GM12874 (cell line): ENCODE data around the gene RASGEF1B.
A peak's percentile ranks its signal among the peaks of the same experiment; 100 is the strongest.

Experiments used
- TF ChIP-seq, protein P1 (sequence below): IDR thresholded peaks from 2 replicates; pipeline ENCODE4 v1.5.1; 2011; ENCODE audit warnings: low read depth, mild to moderate bottlenecking, control low read depth, low read length, moderate library complexity; ENCODE audit not compliant: insufficient read depth

RASGEF1B gene

DNA sequence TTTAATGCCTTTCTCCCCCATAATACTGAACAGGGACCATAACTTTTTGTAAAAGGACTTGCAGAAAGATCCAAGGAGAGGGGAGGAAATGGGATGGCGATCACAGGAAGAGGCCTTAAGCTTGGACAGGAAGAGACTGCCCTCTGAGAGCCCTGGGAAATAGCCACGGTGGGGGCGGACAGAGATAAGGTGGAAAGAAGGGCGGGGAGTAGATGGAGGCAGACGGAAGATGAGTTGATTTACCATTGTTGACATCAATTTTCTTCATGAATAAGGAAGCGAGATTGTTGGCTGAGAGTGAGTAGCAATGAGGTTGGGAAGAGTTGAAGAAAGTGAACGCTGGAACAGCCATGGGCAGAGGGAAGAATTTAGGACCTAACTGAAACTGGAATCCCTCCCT lies 63.4 kb downstream of the RASGEF1B start:
- TF ChIP-seq, protein P1, sequence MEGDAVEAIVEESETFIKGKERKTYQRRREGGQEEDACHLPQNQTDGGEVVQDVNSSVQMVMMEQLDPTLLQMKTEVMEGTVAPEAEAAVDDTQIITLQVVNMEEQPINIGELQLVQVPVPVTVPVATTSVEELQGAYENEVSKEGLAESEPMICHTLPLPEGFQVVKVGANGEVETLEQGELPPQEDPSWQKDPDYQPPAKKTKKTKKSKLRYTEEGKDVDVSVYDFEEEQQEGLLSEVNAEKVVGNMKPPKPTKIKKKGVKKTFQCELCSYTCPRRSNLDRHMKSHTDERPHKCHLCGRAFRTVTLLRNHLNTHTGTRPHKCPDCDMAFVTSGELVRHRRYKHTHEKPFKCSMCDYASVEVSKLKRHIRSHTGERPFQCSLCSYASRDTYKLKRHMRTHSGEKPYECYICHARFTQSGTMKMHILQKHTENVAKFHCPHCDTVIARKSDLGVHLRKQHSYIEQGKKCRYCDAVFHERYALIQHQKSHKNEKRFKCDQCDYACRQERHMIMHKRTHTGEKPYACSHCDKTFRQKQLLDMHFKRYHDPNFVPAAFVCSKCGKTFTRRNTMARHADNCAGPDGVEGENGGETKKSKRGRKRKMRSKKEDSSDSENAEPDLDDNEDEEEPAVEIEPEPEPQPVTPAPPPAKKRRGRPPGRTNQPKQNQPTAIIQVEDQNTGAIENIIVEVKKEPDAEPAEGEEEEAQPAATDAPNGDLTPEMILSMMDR: no peak

DNA sequence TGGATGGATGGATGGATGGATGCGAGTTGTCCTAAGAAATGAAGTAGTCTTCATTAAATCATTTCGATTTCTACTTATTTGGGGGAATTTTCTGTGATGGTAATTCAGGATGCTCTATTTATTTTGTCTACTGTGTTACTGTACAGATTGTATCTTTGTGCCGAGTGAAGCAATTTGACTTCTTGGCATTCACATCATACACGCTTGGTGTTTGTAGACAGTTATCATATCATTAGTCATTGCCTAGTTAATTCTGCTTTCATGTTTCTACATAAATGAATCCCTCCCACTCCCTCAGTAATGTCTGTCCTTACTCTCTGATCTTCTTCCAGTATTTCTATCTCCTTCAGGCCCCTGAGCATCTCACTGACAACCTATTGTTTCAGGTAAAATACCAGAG lies 64.0 kb downstream of the RASGEF1B start:
- TF ChIP-seq, protein P1: no peak

DNA sequence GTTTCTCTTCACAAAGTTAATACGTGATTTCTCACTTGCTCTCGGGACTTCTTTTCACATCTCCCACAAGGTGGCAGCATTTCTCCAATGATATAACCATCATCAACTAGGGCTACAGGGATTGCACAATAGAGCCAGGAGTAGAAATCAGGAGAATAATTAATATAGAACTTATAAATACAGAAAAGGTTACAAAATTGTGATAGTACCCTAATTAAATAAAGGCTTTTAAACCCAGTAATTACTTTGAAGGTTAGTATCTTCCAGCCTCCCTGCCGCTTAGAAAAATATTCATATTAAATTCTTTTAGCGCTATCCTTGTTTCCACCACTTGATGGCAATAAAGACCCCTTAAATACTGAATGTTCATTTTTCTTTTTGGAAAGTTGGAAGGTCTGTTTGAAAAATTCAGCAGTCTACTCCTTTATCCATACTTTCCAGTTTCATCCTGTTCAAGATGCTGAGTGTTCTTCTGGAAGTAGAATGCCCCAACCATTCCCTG lies 65.8 kb downstream of the RASGEF1B start:
- TF ChIP-seq, protein P1: peak; percentile 37; the same call in 1 of the 2 replicates

DNA sequence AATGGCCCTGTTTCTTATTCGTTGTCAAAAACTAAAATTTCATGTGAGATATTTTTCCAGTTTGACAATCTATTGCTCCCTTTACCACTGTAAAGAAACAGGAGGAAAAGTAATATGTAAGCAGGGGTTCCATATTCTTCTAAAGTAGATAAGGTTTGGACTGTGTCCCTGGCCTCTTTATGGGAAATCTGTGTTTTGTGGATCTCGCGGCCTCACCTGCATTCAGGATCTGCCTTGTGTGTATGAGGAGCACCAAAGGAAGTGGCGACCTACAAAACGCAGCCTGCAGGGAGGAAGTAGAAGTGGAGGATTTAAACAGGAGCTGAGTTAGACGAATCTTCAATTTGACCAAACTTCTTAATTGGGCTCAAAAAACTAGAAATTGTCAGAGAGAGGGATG lies 67.0 kb downstream of the RASGEF1B start:
- TF ChIP-seq, protein P1: no peak

DNA sequence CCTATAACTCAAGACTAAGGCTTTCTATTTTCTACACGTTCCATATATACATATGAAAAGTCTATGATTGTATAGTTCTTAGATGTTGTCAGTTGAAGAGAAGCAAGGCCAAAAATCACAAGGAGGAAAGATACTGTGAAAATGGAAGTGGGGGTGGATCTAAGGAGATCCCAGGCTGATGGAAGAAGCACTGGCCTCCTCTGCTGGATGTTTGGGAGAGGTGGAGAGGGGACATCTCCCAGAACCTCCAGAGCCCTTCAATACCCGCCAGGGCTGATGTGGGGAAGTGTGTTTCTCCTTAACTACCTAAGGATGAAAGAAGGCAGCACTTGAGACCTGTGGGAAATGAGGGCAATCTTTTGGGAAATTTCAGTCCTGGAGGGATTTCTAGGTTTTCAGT lies 67.4 kb downstream of the RASGEF1B start:
- TF ChIP-seq, protein P1: no peak

DNA sequence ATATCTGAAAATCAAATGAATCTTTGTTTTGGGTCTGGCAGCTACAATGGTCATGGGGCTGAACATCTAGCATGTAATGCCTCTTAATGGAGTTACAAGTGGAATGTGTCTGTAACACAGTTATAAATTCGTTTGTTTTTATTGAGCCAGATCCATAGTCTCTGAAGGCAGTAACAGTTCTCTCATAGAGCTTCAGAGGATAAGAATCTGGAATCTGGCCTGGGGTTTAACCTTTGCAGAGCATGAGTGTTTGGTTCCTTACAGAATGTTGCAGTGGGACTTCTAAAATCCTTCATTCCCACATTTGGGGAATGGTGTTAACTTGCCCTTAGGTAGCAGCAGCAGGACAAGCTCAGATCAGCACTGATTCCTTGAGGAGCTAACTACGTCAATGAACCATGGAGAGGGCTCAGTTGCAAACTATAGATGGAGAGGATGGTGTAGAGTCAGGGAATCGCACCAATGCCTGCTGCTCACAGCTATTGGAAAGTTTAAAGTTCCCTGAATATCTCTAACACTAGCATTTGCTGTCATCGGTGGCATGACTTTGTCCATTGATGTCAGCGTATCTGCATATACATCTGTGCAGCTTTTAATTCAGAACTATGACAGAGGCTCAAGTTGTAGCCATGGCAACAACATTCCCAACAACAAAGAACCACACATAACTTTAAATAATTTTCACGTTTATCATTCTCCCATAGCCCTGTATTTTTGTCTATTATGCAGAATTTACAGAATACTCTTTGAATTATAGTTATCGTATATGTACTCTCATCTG lies 72.2 kb downstream of the RASGEF1B start:
- TF ChIP-seq, protein P1: no peak

DNA sequence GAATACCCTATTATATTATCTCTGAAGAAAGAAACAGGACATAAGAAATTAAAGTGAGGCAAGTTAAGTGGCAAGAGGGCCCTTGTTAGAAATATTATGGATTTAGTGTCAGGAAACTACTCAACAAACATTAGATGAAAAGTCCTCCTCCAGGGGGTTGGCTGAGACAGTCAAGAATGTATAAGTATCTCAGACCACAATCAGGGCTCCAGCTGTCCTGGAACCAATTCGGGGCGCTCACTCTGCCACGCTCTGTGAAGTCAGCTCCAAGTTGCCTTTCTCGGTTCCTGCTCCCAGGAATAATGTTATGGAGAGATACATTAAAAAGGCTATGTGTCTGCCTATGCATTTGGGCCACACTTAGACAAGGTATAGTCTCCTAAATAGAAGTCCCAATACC lies 73.3 kb downstream of the RASGEF1B start:
- TF ChIP-seq, protein P1: no peak
